Left lung (tissue), 10 donors: ENCODE measurements around the gene ABL1. TPM values are rescaled to one million over a fixed set of nuclear protein-coding genes. Genes with fewer than 3 reads are reported as not detected.

ENCODE experiments used
- ATAC-seq: fragments of 200-7000 bp; cut with Tn5 transposase; one replicate; pipeline ENCODE4 v1.9.1; 2020; ENCODE audit warnings: moderate library complexity
- DNase-seq, 4 donors: peaks; one replicate each; pipeline ENCODE4 v3.0.0-alpha.2; 2013 to 2020
- H3K27ac ChIP-seq, 2 donors: fragments of 200-600 bp; sonication (generic) in 1 of 2; one replicate each; pipeline versions ENCODE4 v1.5.0 to v1.8.0; 2020 to 2021
- H3K27me3 ChIP-seq, 2 donors: fragments of 200-600 bp; sonication (generic) in 1 of 2; one replicate each; pipeline versions ENCODE4 v1.5.0 to v1.8.0; 2020 to 2021
- H3K36me3 ChIP-seq, 2 donors: fragments of 200-600 bp; sonication (generic) in 1 of 2; one replicate each; pipeline versions ENCODE4 v1.5.0 to v1.8.0; 2020 to 2021
- H3K4me1 ChIP-seq, 2 donors: fragments of 200-600 bp; one replicate each; pipeline ENCODE4 v1.8.0; 2021
- H3K4me3 ChIP-seq, 2 donors: fragments of 200-600 bp; sonication (generic) in 1 of 2; one replicate each; pipeline versions ENCODE4 v1.5.0 to v1.8.0; 2020 to 2021; ENCODE audit warnings: mild to moderate bottlenecking in 1 of 2
- H3K9me3 ChIP-seq, 2 donors: fragments of 200-600 bp; sonication (generic) in 1 of 2; one replicate each; pipeline versions ENCODE4 v1.5.0 to v1.8.0; 2020 to 2021
- CTCF ChIP-seq, 2 donors: fragments of 200-600 bp; sonication (generic) in 1 of 2; IDR thresholded peaks; one replicate each; pipeline versions ENCODE4 v1.5.0 to v1.8.0; 2021; ENCODE audit warnings: antibody characterized with exemption in 2 of 2
- intact Hi-C, 2 donors: fragments of 100-400 bp; cut with DNase I; formaldehyde crosslinking; loops; one replicate each; pipeline versions ENCODE4 v1.11.2 to v1.14.2; 2022
- polyA plus RNA-seq, 6 donors: library from polyadenylated mRNA; unstranded; fragments of 120-200 nt; gene quantifications; one replicate each; pipeline ENCODE4 v1.2.1, GENCODE V29; 2013; ENCODE audit not compliant: insufficient read length in 6 of 6
- total RNA-seq, 2 donors: library from RNA; stranded (reverse); fragmentation: NEBNext Ultra II Directional; extraction: Animal tissue kit (Norgen Biotek cat#: 25700); gene quantifications; one replicate each; pipeline ENCODE4 v1.2.1, GENCODE V29; 2021
- donor health status: DM: no; HTN: yes; CAD: no.
- donor health status: DM: no; HTN: no; CAD: no.

ABL1 gene
- total and polyA plus RNA-seq, 8 donors: 55.6 to 83.3 (median 72.4) TPM

DNA sequence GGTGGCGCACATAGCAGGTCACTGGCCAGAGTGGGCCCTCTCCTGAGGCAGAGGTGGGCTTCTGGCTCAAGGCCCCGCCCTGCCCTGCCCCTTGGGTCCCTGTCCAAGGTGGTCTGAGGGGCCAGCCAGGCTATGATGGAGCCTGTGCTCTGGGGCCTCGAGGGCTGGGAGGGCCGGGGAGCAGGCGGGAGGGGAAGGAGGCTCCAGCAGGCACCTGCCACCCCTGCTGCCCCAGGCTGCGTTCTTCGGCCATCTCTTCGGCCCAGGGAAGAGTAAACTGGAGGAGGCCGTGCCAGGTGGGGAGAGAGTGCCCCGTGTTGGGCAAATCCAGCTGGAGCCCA lies 89.4 kb downstream of the ABL1 start:
- Histone ChIP-seq H3K27ac (no peak overlapping the region), H3K4me3 (no peak overlapping the region), H3K9me3 (no peaks in the 10 kb centered on the region), H3K4me1 (no peaks in the 10 kb centered on the region), H3K27me3 (peaks cover 0 to 74% of the 10 kb centered on the region in 2 donors), H3K36me3 (no peaks in the 10 kb centered on the region)
- ATAC-seq (no peak), DNase-seq (no peak)
- TF ChIP-seq CTCF (IDR thresholded peaks at IDR 0.05): no peak
- intact Hi-C loops: no loop called here

DNA sequence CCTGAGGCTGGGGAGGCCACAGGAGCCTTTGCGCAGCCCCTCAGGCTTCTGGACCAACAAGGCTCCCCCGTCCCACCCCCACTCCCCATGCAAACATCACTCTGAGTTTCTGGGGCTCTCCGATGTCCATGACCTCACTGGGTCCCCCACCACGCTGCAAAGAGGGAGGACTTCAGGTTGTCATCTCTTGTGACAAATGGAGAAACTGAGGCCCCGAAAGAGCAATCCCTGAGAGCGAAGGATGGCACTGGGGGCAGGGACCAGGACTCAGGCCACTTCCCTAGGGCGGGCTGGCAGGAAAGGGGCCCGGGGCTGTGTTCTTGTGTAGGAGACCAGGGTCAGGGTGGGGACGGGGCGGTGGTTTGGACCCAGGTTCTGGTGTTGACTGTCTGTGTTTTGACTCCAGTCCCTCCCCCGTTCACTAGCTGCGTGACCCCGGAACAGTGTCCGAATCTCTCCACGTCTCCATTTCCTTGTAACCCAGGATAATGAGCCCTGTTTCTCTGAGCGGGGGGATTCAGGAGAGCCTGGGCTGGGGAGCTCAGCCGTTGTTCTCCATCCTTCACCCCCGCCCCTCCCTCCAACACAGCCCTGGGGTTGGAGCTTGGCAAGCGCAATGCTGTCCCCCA lies 90.1 kb downstream of the ABL1 start:
- no peak for DNase-seq
- no peak for TF ChIP-seq CTCF (IDR thresholded peaks at IDR 0.05)
- H3K4me1 ChIP-seq: no peaks in the 10 kb centered on the region
- peaks cover 0 to 74% of the 10 kb centered on the region in 2 donors for H3K27me3 ChIP-seq
- ATAC-seq: no peak
- H3K36me3 ChIP-seq: no peaks in the 10 kb centered on the region
- intact Hi-C loops: no loop called here
- H3K4me3 ChIP-seq: no peak overlapping the region
- no peaks in the 10 kb centered on the region for H3K9me3 ChIP-seq
- H3K27ac ChIP-seq: no peak overlapping the region

DNA sequence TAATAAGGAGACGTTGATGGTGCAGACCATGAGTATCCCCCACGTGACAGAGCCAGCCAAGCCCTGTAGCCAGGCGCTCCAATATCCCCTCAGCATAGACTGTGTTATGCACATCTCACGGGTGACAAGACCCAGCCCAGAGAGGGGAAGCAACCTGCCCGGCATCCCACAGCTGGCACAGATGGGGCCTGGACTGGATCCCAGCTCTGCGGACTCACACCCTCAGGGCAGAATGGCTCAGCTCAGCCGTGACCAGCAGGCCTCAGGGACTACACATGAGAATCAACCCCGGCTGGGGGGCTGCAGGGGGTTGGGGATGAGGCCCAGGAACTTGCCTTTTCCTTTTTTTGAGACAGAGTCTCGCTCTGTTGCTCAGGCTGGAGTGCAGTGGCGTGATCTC lies 92.3 kb downstream of the ABL1 start:
- ATAC-seq (no peak), DNase-seq (no peak)
- Histone ChIP-seq H3K27ac (no peak overlapping the region), H3K4me3 (no peak overlapping the region), H3K4me1 (no peaks in the 10 kb centered on the region), H3K27me3 (peaks cover 1 to 73% of the 10 kb centered on the region in 2 donors), H3K9me3 (no peaks in the 10 kb centered on the region), H3K36me3 (no peaks in the 10 kb centered on the region)
- TF ChIP-seq CTCF (IDR thresholded peaks at IDR 0.05): no peak
- intact Hi-C loops: no loop called here

DNA sequence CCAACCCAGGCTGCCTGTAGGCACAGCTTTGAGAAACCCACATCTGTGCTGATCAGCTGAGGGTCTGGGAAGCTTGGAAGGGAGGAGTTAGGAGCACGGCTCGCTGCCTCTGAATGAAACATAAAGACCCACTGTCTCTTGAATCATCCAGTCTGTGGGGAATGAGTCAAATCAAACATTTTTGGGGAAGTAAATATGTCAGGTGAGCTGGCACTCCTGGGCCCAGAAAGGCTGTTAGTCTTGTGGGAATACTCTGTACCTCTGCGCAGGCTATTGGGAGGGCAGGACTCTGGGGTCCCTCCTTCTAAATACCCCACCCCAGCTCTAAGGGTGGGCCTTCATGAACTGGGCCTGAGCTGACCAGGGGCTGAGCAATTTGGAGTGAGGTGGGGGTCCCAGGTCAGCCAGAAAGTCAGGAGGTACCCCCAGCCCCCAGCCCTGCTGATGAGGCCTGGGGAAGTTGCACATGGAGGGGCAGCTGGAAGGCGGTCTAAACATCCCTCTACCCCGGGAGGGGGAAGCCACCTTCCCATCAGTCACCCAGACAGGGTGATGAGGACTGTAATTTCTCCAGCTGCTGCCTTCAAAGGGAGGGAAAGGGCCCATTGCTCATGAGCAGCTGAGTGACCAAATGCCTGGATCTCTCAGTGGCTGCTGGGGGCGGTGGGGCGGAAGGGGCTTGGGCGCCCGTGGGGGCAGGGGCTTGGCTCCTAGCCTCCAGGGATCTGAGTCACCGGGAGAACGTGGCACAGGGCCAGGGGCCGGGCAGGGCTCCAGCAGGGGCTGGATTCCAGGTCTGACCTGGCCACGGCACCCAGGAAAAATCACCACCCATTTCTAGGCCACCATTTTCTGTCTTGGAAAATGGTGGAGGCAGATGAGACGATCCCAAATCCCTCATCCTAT lies 93.2 kb downstream of the ABL1 start:
- ATAC-seq (peak; percentile 49), DNase-seq (peak in 2 of 4 donors; percentile 24 to 50)
- H3K36me3 ChIP-seq: no peaks in the 10 kb centered on the region
- TF ChIP-seq CTCF (IDR thresholded peaks at IDR 0.05): no peak
- no peak overlapping the region for H3K4me3 ChIP-seq
- H3K27ac ChIP-seq: no peak overlapping the region
- intact Hi-C loops: no loop called here
- H3K9me3 ChIP-seq: no peaks in the 10 kb centered on the region
- H3K4me1 ChIP-seq: peaks cover 0 to 4% of the 10 kb centered on the region in 2 donors
- H3K27me3 ChIP-seq: peaks cover 7 to 73% of the 10 kb centered on the region in 2 donors

GRCh38 chr9:130929571-130930038 lies 94.6 kb downstream of the ABL1 start:
- intact Hi-C loops: no loop called here
- no peak for TF ChIP-seq CTCF (IDR thresholded peaks at IDR 0.05)
- peaks cover 7 to 73% of the 10 kb centered on the region in 2 donors for H3K27me3 ChIP-seq
- no peaks in the 10 kb centered on the region for H3K9me3 ChIP-seq
- peaks cover 0 to 4% of the 10 kb centered on the region in 2 donors for H3K4me1 ChIP-seq
- H3K27ac ChIP-seq: no peak overlapping the region
- DNase-seq (peak in 1 of 4 donors; percentile 74), ATAC-seq (no peak)
- H3K36me3 ChIP-seq: no peaks in the 10 kb centered on the region
- no peak overlapping the region for H3K4me3 ChIP-seq
